ENCODE measurements around the gene SFSWAP.

DNA sequence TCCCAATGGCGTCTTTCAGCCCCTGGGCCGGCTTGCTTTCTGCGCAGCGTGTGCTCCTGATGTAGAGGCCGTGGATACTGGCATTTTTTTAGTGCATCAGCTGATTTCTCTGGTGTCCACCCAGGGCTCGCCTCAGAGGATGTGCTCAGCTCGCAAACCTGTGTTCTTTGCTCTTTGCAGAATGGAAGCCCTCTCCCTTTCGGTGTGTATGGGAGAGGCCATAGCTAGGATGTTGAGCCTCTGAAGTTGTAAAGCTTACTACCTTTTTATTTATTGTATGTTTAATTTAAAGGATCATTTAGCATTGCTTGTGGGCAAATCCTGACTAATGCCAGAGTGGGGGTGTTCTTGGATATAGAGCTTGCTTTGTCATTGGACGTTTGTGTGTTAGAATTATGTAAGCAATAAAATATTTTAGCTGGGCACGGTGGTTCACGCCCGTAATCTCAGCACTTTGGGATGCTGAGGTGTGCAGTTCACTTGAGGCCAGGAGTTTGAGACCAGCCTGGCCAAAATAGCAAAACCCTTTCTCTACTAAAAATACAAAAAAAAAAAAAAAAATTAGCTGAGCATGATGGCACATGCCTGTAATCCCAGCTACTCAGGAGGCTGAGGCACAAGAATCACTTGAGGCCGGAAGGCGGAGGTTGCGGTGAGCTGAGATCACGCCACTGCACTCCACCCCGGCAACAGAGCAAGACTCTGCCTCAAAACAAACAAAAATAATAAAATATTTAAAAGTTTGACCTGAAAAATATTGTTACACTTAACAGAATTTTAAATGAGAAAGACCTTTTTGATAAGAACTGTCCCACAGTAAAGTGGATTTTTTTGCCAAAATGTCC lies 64.7 kb downstream of the SFSWAP start:
- no peak for TF ChIP-seq POLR2A (IDR thresholded peaks at IDR 0.05)
- TF ChIP-seq, protein P1, sequence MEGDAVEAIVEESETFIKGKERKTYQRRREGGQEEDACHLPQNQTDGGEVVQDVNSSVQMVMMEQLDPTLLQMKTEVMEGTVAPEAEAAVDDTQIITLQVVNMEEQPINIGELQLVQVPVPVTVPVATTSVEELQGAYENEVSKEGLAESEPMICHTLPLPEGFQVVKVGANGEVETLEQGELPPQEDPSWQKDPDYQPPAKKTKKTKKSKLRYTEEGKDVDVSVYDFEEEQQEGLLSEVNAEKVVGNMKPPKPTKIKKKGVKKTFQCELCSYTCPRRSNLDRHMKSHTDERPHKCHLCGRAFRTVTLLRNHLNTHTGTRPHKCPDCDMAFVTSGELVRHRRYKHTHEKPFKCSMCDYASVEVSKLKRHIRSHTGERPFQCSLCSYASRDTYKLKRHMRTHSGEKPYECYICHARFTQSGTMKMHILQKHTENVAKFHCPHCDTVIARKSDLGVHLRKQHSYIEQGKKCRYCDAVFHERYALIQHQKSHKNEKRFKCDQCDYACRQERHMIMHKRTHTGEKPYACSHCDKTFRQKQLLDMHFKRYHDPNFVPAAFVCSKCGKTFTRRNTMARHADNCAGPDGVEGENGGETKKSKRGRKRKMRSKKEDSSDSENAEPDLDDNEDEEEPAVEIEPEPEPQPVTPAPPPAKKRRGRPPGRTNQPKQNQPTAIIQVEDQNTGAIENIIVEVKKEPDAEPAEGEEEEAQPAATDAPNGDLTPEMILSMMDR (IDR thresholded peaks at IDR 0.05): no peak
